ENCODE measurements around the gene PIMREG. TPM values are rescaled to one million over a fixed set of nuclear protein-coding genes. Genes with fewer than 3 reads are reported as not detected.

The PIMREG gene
- total RNA-seq, 1 donor from 2014 or later = not detected

DNA sequence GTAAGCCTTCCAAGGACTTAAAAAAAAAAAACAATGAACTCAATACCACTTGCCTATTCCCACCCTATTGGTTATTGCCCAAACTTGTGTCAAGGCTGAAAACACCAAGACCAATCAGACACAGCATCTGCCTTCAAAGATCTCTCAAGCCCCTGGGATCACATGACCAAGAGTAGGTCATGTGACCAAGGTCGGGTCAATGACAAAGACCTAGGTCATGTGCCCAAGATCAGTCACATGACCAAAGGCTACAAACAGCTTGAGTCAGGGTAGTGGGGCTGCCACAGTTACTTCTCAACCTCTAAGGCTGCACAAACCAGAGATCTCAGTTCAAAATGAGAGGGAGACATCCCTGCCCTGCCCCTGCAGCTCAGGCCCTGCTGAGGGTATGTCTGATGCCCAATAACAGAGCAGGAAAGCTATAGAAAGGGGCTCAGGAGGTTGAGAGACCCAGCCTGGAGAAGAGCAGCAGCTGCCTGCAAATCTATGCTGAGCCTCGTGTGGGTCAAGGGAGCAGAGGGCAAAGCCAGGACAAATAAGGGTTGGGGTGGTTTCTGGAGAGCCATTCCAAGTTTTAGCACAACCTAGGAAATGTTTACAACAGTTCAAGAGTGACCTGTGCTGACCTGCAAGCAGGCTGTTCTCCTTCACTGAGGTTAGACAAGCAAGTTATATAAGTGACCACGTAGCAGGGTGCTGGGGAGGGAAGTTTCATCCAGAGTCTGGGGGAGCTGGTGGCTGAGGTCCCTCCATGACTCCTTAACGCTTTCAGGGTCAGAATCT lies 48.8 kb downstream of the PIMREG start:
- DNase-seq (ENCODE audit: low spot score) = peak; percentile 33
- intact Hi-C loops (cut with DNase I) = no loop called here

DNA sequence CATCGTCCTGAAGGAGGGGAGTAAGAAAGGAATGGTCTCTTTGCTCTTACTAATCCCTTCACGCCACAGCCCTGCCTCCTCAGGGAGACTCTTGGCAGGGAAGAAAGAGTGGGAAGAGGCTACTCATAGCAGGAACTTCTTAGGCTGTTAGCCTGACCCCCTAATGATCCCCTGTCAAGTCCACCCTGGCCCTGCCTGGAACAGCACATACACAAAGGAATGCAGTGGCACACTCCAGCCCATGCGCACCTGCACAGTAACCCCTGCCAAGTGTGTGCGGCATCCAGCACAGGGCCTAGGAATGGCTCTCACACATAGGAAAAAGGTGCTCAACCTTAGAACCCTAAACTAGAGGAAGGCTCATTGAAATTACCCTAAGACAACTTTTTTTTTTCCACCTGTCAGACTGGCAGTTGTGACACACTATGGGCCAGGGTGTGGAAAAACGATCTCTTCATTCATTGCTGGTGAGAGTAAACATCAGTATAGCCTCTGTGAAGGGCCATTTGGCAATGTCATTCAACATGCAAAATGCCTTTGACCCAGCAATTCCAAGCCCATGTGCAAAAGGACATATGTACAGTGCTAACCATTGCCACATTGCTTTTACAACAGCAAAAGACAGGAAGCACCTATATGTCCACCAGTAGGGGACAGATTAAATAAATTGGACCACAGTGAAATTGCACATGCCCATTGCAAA lies 50.1 kb downstream of the PIMREG start:
- DNase-seq (ENCODE audit: low spot score) (peak; percentile 26), ATAC-seq (peak; percentile 79)
- intact Hi-C loops (cut with DNase I) = no loop called here

More for the DNA sequence above, 48.8 kb downstream of the PIMREG start:
- ATAC-seq = peak; percentile 83

DNA sequence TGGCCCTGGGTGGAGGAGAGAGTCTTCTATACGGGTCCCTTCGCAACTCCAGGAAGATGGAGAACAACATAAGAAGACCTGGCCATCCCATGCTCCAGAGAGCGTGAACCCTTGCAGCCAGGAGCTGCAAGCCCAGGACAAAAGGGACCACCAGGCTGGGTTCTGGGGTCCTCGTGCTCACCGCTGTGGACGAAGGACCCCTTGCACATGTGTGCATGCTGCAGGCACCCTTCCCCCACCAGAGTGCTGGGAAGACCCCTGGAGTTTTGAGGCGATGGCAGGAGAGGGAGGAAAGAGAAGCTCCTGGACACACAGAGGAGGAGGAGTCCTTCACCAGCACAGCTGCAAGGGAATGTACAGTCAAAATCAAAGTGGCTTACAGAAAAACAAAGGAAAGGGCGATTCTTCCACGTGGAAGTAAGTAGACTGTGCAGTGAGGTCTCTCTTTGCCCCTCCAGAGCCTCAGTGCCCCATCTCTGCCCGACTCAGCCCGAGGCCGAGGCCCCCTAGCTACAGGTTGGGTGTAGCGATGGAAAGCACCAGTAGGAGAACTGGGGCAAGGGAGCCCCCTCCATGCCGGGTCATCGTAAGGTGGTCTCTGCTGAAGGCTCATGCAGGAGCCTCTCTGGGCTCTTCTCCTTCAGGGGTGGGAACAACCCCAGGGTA lies 51.3 kb downstream of the PIMREG start:
- intact Hi-C loops (cut with DNase I) = no loop called here
- peak; percentile 42 for DNase-seq (ENCODE audit: low spot score)
- no peak for ATAC-seq

DNA sequence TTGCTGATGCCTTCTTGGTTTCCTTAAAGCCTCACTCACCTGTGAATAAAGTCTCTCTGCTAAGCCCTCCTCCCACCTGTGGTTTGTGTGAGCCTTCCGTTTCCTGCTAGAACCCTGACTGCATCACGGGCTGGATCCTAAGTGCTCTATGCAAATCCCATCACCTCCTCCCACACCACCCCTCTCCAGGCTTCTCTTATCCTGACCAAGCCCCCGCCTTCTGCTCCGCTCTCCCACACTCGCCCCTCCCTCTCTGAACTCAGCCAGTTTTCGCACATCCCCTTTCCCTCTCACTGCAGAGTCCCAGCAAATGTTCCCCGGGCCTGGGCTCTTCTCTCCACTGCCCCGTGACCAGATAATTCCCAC lies 51.8 kb downstream of the PIMREG start:
- intact Hi-C loops (cut with DNase I) = no loop called here
- DNase-seq (ENCODE audit: low spot score) = peak; percentile 33
- ATAC-seq = no peak

DNA sequence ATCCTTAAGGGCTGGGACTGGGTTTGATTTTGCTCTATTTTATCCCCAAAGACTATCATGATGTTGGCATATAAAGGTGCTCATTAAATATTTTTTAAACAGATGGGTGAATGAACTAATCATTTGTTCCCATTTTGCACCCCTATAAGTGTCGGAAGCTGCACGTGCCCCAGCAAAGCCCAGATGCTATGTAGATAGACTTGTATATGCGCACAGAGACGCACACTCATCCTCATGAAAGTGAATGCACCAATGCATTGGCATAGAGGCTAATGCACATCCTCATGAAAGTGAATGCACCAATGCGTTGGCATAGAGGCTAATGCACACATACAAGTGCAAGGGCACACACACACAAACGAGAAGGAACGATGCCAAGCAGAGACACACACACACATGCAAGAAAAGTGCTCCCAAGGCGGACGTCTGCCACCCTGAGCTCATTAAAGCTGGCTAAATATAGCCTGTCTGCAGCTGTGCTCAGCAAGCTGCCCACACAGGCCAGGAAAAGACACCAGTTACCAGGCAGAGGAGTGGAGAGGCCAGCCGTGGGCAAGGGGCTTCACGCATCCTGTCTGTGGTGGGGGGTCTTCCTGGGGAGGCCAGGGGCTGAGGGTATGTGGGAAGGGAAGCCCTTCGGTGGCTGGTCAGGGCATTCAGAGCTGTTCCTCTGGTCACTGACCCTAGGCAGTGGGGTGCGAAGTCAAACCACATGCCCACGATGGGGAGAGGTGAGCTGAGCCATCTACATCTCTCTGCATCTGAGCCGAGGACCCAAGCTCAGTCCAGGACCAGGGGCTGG lies 52.6 kb downstream of the PIMREG start:
- ATAC-seq = no peak
- intact Hi-C loops (cut with DNase I) = no loop called here
- peak; percentile 25 for DNase-seq (ENCODE audit: low spot score)

DNA sequence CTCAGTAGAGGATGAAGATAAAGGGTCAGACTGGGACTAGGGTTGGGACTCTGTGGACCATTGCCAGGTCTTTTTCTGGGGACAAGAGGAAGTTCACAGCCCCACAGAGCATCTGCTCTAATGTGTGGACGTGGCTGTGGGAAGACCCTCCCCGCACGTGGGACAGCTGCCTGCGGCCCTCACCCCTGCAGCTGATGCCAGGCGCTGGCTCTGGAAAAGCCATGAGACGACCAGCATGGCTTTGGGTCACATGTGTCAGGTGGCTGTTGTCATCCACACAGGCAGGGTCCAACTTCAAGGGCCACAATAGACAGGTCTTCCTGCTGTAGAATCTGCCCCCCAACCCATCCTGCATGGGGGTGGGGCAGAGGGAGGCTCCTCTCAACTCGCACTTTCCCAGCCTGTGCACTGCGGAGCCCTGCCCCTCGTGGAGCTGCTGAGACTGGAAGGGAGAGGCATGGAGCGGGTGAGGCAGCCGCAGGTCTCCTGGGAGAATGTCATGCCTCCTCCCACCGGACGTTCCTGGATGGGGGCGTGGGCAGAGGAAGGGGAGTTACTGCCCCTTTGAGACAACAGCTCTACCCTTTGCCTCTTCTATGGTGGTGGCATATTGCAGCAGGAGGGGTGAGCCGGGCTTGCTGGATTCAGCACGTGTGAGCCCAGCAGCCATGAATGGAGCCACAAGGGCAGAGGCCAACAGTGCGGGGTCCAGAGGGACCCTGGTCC lies 53.4 kb downstream of the PIMREG start:
- intact Hi-C loops (cut with DNase I) = no loop called here
- ATAC-seq (no peak), DNase-seq (ENCODE audit: low spot score) (peak; percentile 45)

DNA sequence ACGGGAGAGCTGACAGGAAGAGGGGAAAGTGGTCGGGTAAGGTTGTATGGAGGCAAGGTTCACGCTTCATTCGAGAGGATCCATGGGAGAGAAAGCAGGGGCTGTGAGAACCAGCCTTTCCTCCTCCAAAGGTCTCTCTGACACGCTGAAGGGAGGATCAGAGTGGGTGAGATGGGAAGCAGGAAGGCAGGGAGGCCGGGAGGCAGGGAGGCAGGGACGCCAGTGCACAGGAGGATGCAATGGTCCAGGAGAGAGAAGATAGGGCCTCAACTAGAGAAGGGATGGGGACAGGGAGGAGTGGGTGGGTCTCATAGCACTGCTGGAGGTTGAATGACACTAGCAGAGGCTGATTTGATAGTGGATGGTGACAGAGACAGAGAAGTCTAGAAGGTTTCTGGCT lies 54.1 kb downstream of the PIMREG start:
- ATAC-seq (no peak), DNase-seq (ENCODE audit: low spot score) (no peak)
- intact Hi-C loops (cut with DNase I) = no loop called here

DNA sequence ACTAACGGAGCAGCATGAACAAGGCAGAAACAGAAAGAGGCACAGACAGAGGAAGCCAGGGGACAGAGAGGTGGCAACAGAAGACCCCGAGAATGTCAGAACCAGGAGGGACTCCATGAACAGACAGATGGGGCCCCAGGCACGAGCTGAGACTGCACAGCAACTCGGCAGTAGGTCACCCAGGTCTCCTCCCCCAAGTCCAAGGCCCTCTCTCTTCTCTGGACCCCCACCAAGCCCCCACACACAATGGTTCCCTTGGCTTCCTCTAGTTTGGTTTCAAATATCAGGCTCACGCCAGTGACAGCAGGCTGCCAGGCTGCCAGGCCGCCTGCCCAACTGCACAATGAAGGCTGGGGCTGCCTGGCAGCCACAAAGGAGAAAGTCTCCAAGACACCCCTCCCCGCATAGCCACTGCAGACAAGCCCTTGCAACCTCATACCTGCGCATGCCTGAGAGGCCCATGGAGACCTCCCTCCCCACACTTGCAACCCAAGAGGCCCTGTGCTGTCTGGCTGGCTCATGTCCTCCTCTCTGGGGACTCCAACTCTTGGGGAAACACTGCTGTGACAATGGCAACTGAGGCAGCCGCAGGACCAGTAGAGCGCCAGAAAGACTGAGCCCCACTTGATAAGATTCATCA lies 54.8 kb downstream of the PIMREG start:
- ATAC-seq (no peak), DNase-seq (ENCODE audit: low spot score) (peak; percentile 33)
- intact Hi-C loops (cut with DNase I) = no loop called here

Other genes with a start within 250 kb of the PIMREG start
- gene AIPL1, start 9.3 kb upstream of the PIMREG start, total RNA-seq = not detected
- gene PITPNM3, start 112.1 kb downstream of the PIMREG start, total RNA-seq = 4.3 TPM
- gene KIAA0753, start 196.3 kb downstream of the PIMREG start, total RNA-seq = 22.5 TPM
- gene TXNDC17, start 196.6 kb downstream of the PIMREG start, total RNA-seq = 27.3 TPM
- 13.8 TPM for gene MED31, start 207.2 kb downstream of the PIMREG start, total RNA-seq
- gene C17orf100, start 207.3 kb downstream of the PIMREG start, total RNA-seq = 2.1 TPM

Measured in sciatic nerve (tissue), 2 donors.